D721Med (cell line): ENCODE results near the gene SLC24A4.
A peak's percentile ranks its signal among the peaks of the same experiment; 100 is the strongest.
"Not testable (repeated sequence)": the region's sequence is repeated elsewhere in the genome, so short reads cannot be mapped to it uniquely, and the experiment has no call there.

ENCODE experiments used
- DNase-seq: peaks from one replicate; pipeline ENCODE4 v3.0.0; 2011; ENCODE audit warnings: low spot score; ENCODE audit not compliant: insufficient read length
- FAIRE-seq: peaks from 2 replicates; lab custom pipeline; 2011; peaks lifted over from hg19 to GRCh38; lab: Jason Lieb, UNC
- CTCF ChIP-seq: IDR thresholded peaks from 2 replicates; pipeline ENCODE4 v1.5.1; 2012; ENCODE audit warnings: mild to moderate bottlenecking, control low read depth; ENCODE audit not compliant: insufficient read depth; ENCODE audit errors: missing control alignments

Gene SLC24A4

GRCh38 chr14:92392711-92393110, 69.7 kb downstream of the SLC24A4 start:
- FAIRE-seq (no peak), DNase-seq (no peak)
- TF ChIP-seq CTCF: no peak

- no peak for TF ChIP-seq CTCF
- DNase-seq: no peak
- FAIRE-seq: peak; percentile 64
Measured at GRCh38 chr14:92397150-92397952, 74.4 kb downstream of the SLC24A4 start.

GRCh38 chr14:92397953-92398564, 75.1 kb downstream of the SLC24A4 start:
- no peak for FAIRE-seq

GRCh38 chr14:92398888-92399636, 76.1 kb downstream of the SLC24A4 start:
- no peak for DNase-seq
- no peak for TF ChIP-seq CTCF
- peak; percentile 68 for FAIRE-seq

More at GRCh38 chr14:92397953-92398564, 75.1 kb downstream of the SLC24A4 start:
- no peak for DNase-seq
- no peak for TF ChIP-seq CTCF

GRCh38 chr14:92400579-92401444, 77.8 kb downstream of the SLC24A4 start:
- TF ChIP-seq CTCF: no peak
- FAIRE-seq: peak; percentile 91
- DNase-seq: peak; percentile 50

GRCh38 chr14:92401561-92401960, 78.6 kb downstream of the SLC24A4 start:
- no peak for TF ChIP-seq CTCF
- no peak for FAIRE-seq

GRCh38 chr14:92402500-92402899, 79.5 kb downstream of the SLC24A4 start:
- not testable (repeated sequence) for FAIRE-seq, DNase-seq

More at GRCh38 chr14:92401561-92401960, 78.6 kb downstream of the SLC24A4 start:
- DNase-seq: no peak
